NCI-H2029 treated with DMSO at 0.1 percent for 48 hours (cell line): Measurements from ENCODE around the gene ADGRB2.

ENCODE experiments used
- DNase-seq: peaks from one replicate; lab custom pipeline; 2025; lab: John Stamatoyannopoulos, UW

The ADGRB2 gene

GRCh38 chr1:31700468-31701090, 63.6 kb downstream of the ADGRB2 start:
- DNase-seq, result no peak

- no peak for DNase-seq
Observed at GRCh38 chr1:31699341-31699891, 64.7 kb downstream of the ADGRB2 start.

- no peak for DNase-seq
Observed at GRCh38 chr1:31697369-31697984, 66.7 kb downstream of the ADGRB2 start.

GRCh38 chr1:31696242-31696641, 67.9 kb downstream of the ADGRB2 start:
- peak; percentile 33 for DNase-seq

GRCh38 chr1:31695327-31695726, 68.8 kb downstream of the ADGRB2 start:
- DNase-seq, result no peak

- no peak for DNase-seq
Observed at GRCh38 chr1:31694964-31695313, 69.2 kb downstream of the ADGRB2 start.

- no peak for DNase-seq
Observed at GRCh38 chr1:31694069-31694963, 69.8 kb downstream of the ADGRB2 start.

GRCh38 chr1:31693231-31693630, 70.9 kb downstream of the ADGRB2 start:
- DNase-seq, result no peak

- DNase-seq, result no peak
Observed at GRCh38 chr1:31691951-31692350, 72.2 kb downstream of the ADGRB2 start.

- DNase-seq, result no peak
Observed at GRCh38 chr1:31691446-31691845, 72.7 kb downstream of the ADGRB2 start.

- no peak for DNase-seq
Observed at GRCh38 chr1:31690921-31691320, 73.2 kb downstream of the ADGRB2 start.

- no peak for DNase-seq
Observed at GRCh38 chr1:31689854-31690253, 74.3 kb downstream of the ADGRB2 start.

GRCh38 chr1:31689379-31689778, 74.8 kb downstream of the ADGRB2 start:
- DNase-seq, result no peak

GRCh38 chr1:31688233-31688918, 75.8 kb downstream of the ADGRB2 start:
- DNase-seq, result no peak

GRCh38 chr1:31687601-31688000, 76.5 kb downstream of the ADGRB2 start:
- no peak for DNase-seq

GRCh38 chr1:31685795-31686194, 78.3 kb downstream of the ADGRB2 start:
- no peak for DNase-seq

- DNase-seq, result no peak
Observed at GRCh38 chr1:31683997-31684396, 80.1 kb downstream of the ADGRB2 start.

- DNase-seq, result no peak
Observed at GRCh38 chr1:31681415-31681814, 82.7 kb downstream of the ADGRB2 start.

GRCh38 chr1:31679676-31680230, 84.4 kb downstream of the ADGRB2 start:
- no peak for DNase-seq

- DNase-seq, result no peak
Observed at GRCh38 chr1:31679091-31679490, 85.0 kb downstream of the ADGRB2 start.

GRCh38 chr1:31678681-31679080, 85.5 kb downstream of the ADGRB2 start:
- no peak for DNase-seq

- DNase-seq, result no peak
Observed at GRCh38 chr1:31677949-31678348, 86.2 kb downstream of the ADGRB2 start.
